ENCODE results near the gene OSBPL8.

The OSBPL8 gene

GRCh38 chr12:76307083-76307482 is 252.5 kb downstream of the OSBPL8 start (continued):
- TF ChIP-seq ZNF341 (tag by site-specific recombination; IDR thresholded peaks at IDR 0.05; ENCODE audit: low read depth) (no peak), REPIN1 (tag by site-specific recombination; IDR thresholded peaks at IDR 0.05; ENCODE audit: low read depth) (no peak)
- TF ChIP-seq, protein P1, sequence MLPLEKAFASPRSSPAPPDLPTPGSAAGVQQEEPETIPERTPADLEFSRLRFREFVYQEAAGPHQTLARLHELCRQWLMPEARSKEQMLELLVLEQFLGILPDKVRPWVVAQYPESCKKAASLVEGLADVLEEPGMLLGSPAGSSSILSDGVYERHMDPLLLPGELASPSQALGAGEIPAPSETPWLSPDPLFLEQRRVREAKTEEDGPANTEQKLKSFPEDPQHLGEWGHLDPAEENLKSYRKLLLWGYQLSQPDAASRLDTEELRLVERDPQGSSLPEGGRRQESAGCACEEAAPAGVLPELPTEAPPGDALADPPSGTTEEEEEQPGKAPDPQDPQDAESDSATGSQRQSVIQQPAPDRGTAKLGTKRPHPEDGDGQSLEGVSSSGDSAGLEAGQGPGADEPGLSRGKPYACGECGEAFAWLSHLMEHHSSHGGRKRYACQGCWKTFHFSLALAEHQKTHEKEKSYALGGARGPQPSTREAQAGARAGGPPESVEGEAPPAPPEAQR (tag by site-specific recombination; IDR thresholded peaks at IDR 0.05), result no peak

- H3K4me3 ChIP-seq (ENCODE audit: low read depth, low read length), result no peak overlapping the region
- no peaks in the 10 kb centered on the region for H3K4me1 ChIP-seq (ENCODE audit: control insufficient read depth, insufficient read depth, low read length)
- ChIA-PET CTCF (no interaction called here), POLR2A (no interaction called here)
- H3K36me3 ChIP-seq (ENCODE audit: control insufficient read depth in 2 of 2, insufficient read depth in 1 of 2, low read length in 2 of 2), result no peaks in the 10 kb centered on the region
- no peak overlapping the region for H3K27ac ChIP-seq (ENCODE audit: extremely low read depth, low read depth, low read length)
- H3K9me3 ChIP-seq (ENCODE audit: control insufficient read depth, insufficient read depth, low read depth, low read length), result no peaks in the 10 kb centered on the region
- TF ChIP-seq BCL11A (tag by site-specific recombination; IDR thresholded peaks at IDR 0.05; ENCODE audit: low read depth), result no peak
- TF ChIP-seq, protein P2, sequence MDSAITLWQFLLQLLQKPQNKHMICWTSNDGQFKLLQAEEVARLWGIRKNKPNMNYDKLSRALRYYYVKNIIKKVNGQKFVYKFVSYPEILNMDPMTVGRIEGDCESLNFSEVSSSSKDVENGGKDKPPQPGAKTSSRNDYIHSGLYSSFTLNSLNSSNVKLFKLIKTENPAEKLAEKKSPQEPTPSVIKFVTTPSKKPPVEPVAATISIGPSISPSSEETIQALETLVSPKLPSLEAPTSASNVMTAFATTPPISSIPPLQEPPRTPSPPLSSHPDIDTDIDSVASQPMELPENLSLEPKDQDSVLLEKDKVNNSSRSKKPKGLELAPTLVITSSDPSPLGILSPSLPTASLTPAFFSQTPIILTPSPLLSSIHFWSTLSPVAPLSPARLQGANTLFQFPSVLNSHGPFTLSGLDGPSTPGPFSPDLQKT (IDR thresholded peaks at IDR 0.05; ENCODE audit: borderline replicate concordance, low read depth, low read length), result no peak
- TF ChIP-seq TCF7L2 (IDR thresholded peaks at IDR 0.05; ENCODE audit: borderline replicate concordance, low read depth, low read length), result no peak
- no peak for TF ChIP-seq ZBTB1 (tag by site-specific recombination; IDR thresholded peaks at IDR 0.05)
- TF ChIP-seq, protein P3, sequence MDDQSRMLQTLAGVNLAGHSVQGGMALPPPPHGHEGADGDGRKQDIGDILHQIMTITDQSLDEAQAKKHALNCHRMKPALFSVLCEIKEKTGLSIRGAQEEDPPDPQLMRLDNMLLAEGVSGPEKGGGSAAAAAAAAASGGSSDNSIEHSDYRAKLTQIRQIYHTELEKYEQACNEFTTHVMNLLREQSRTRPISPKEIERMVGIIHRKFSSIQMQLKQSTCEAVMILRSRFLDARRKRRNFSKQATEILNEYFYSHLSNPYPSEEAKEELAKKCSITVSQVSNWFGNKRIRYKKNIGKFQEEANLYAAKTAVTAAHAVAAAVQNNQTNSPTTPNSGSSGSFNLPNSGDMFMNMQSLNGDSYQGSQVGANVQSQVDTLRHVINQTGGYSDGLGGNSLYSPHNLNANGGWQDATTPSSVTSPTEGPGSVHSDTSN (CRISPR knock-in tag; IDR thresholded peaks at IDR 0.05), result no peak
- no peak for TF ChIP-seq GLIS1 (tag by site-specific recombination; IDR thresholded peaks at IDR 0.05)
- TF ChIP-seq, protein P4, sequence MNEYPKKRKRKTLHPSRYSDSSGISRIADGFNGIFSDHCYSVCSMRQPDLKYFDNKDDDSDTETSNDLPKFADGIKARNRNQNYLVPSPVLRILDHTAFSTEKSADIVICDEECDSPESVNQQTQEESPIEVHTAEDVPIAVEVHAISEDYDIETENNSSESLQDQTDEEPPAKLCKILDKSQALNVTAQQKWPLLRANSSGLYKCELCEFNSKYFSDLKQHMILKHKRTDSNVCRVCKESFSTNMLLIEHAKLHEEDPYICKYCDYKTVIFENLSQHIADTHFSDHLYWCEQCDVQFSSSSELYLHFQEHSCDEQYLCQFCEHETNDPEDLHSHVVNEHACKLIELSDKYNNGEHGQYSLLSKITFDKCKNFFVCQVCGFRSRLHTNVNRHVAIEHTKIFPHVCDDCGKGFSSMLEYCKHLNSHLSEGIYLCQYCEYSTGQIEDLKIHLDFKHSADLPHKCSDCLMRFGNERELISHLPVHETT (tag by site-specific recombination; IDR thresholded peaks at IDR 0.05), result no peak
- TF ChIP-seq GLI2 (tag by site-specific recombination; IDR thresholded peaks at IDR 0.05; ENCODE audit: borderline replicate concordance, low read depth), result no peak
- TF ChIP-seq ZNF391 (tag by site-specific recombination; IDR thresholded peaks at IDR 0.05; ENCODE audit: borderline replicate concordance, low read depth), result no peak
- TF ChIP-seq ZBTB49 (tag by site-specific recombination; IDR thresholded peaks at IDR 0.05; ENCODE audit: low read depth), result no peak
- TF ChIP-seq, protein P5, sequence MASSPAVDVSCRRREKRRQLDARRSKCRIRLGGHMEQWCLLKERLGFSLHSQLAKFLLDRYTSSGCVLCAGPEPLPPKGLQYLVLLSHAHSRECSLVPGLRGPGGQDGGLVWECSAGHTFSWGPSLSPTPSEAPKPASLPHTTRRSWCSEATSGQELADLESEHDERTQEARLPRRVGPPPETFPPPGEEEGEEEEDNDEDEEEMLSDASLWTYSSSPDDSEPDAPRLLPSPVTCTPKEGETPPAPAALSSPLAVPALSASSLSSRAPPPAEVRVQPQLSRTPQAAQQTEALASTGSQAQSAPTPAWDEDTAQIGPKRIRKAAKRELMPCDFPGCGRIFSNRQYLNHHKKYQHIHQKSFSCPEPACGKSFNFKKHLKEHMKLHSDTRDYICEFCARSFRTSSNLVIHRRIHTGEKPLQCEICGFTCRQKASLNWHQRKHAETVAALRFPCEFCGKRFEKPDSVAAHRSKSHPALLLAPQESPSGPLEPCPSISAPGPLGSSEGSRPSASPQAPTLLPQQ (tag by site-specific recombination; IDR thresholded peaks at IDR 0.05), result no peak
- TF ChIP-seq ZBTB17 (tag by site-specific recombination; IDR thresholded peaks at IDR 0.05), result no peak
- TF ChIP-seq ZFP69B (tag by site-specific recombination; IDR thresholded peaks at IDR 0.05), result no peak
- TF ChIP-seq ZNF280C (tag by site-specific recombination; IDR thresholded peaks at IDR 0.05), result no peak
- TF ChIP-seq ZNF214 (tag by site-specific recombination; IDR thresholded peaks at IDR 0.05; ENCODE audit: borderline replicate concordance), result no peak
- TF ChIP-seq, protein P6, sequence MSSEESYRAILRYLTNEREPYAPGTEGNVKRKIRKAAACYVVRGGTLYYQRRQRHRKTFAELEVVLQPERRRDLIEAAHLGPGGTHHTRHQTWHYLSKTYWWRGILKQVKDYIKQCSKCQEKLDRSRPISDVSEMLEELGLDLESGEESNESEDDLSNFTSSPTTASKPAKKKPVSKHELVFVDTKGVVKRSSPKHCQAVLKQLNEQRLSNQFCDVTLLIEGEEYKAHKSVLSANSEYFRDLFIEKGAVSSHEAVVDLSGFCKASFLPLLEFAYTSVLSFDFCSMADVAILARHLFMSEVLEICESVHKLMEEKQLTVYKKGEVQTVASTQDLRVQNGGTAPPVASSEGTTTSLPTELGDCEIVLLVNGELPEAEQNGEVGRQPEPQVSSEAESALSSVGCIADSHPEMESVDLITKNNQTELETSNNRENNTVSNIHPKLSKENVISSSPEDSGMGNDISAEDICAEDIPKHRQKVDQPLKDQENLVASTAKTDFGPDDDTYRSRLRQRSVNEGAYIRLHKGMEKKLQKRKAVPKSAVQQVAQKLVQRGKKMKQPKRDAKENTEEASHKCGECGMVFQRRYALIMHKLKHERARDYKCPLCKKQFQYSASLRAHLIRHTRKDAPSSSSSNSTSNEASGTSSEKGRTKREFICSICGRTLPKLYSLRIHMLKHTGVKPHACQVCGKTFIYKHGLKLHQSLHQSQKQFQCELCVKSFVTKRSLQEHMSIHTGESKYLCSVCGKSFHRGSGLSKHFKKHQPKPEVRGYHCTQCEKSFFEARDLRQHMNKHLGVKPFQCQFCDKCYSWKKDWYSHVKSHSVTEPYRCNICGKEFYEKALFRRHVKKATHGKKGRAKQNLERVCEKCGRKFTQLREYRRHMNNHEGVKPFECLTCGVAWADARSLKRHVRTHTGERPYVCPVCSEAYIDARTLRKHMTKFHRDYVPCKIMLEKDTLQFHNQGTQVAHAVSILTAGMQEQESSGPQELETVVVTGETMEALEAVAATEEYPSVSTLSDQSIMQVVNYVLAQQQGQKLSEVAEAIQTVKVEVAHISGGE (tag by site-specific recombination; conservative IDR thresholded peaks at IDR 0.05; ENCODE audit: low read depth), result no peak
- TF ChIP-seq ZBTB48 (tag by site-specific recombination; IDR thresholded peaks at IDR 0.05), result no peak
- no peak for TF ChIP-seq OSR2 (tag by site-specific recombination; IDR thresholded peaks at IDR 0.05)
These were observed 255.5 kb downstream of the OSBPL8 start for GRCh38 chr12:76303989-76304460.

All from HEK293 (cell line).